Measurements from ENCODE around the gene ANKZF1.

Gene ANKZF1

DNA sequence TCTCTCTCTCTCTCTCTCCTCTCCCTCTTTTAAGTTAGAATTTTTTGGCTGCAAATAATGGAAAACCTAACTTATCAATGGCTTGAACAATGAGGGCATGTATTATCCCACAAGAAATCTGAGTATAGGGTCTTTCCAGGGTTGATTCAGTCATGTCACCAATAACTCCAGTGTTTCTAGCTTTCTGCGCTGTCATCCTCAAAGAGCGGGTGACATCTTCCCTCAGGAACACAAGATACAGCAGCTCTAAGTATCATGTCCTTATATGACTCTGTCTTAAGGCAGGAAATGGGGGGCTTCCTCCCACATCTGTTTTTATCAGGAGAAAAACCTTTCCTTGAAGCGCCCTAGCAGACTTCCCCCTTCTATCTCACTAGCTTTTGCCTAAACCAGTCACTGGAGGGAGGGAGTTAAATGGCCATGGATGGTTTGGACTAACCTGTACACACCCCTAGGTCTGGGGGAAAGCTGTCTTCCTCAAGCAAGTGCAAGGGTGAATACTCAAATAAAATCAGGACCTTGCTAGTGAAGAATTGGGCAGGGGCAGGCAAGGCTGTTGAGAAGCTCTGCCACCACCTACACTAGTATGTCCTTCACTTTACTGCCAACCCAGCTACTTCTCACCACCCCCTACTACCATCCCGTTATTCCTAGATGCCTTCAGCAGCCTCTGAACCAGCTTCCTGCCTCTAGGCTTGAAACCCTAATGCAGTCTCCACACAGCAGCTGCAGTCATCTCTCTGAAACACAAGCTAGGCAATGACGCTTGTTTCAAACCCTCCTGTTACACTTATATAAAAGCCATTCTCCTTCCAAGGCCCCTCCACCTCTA is 31.6 kb downstream of the ANKZF1 start:
- DNase-seq, result no peak

GRCh38 chr2:219266232-219266631 is 36.6 kb downstream of the ANKZF1 start:
- DNase-seq, result no peak

DNA sequence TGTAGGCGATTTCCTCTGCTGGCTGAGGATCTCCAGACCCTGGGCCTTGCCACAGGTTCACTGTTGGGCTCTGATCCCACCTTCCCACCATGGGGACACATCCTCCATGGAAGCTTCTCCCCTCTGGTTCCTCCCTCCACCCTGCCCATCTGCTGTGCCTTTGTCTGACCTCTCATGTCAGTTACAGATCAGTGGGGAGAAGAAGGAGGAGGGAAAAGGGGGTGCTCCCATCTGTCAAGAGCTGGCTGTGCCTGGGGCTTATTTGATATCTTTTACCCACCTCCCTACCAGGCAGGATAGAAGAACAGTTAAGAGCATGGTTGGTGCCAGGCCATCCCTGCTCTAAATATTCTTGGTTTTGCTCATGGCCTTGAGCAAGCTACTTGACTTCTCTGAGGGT is 37.3 kb downstream of the ANKZF1 start:
- DNase-seq, result no peak

DNA sequence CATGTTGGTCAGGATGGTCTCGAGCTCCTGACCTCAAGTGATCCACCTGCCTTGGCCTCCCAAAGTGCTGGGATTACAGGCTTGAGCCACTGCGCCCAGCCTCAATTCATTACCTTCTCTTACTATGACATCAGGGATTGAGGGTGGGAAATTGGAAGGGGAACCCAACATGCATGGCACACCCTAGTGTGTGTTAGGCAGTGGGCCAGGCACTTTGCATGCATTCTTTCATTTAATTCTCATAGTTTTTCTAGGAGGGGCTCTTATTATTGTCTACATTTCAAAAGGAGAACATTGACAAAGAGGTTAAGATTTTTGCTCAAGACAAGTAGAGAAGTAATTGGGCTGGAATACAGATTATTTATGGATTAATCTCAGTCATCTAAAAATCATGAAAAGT is 38.7 kb downstream of the ANKZF1 start:
- DNase-seq, result no peak

- no peak for DNase-seq
Observed at GRCh38 chr2:219269362-219270054, 39.9 kb downstream of the ANKZF1 start.

- DNase-seq, result no peak
Observed at GRCh38 chr2:219270055-219270372, 40.4 kb downstream of the ANKZF1 start.

GRCh38 chr2:219271021-219271420 is 41.4 kb downstream of the ANKZF1 start:
- DNase-seq, result no peak

- no peak for DNase-seq
Observed at GRCh38 chr2:219272356-219272755, 42.8 kb downstream of the ANKZF1 start.

DNA sequence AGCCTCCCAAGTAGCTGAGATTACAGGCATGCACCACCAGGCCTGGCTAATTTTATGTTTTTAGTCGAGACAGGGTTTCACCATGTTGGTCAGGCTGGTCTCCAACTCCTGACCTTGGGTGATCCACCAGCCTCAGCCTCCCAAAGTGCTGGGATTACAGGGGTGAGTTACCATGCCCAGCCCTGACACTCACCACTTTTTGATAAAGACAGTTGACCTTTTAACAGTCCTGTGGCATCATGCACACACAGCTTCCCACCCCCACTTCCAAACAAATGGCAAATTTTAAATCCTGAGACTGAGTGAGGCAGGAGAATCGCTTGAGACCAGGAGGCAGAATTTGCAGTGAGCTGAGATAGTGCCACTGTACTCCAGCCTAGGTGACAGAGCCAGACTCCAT is 43.4 kb downstream of the ANKZF1 start:
- DNase-seq, result no peak

- no peak for DNase-seq
Observed at GRCh38 chr2:219273937-219274336, 44.3 kb downstream of the ANKZF1 start.

DNA sequence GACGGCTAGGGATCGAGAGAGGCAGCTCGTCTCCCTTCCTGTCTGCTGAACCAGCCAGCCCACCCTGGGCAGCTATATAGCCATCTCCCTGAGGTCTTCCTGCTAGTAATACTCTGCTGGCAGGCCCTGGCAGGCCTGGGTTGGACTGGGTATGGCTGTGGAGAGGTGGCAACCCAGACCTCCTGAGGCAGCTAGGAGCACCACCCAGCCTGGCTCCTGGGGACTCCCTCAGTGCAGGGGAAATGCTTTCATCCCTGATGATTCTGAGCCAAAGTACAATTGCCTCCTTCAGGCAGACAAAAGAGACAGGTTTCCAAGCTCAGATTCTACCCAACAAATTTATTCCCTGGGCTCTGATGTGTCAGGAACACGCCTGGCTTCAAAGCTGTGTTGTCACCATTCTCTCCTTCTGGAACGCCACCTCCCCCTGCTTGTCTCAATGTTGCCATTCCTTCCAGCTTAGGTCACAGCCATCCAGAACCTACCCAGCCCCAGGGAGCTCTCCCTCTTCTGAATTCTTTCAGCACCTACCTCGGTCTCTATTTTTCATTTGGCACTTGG is 44.8 kb downstream of the ANKZF1 start:
- DNase-seq, result no peak

- DNase-seq, result peak; percentile 39 to 84 (median 64)
Observed at GRCh38 chr2:219277703-219278654, 48.4 kb downstream of the ANKZF1 start.

DNA sequence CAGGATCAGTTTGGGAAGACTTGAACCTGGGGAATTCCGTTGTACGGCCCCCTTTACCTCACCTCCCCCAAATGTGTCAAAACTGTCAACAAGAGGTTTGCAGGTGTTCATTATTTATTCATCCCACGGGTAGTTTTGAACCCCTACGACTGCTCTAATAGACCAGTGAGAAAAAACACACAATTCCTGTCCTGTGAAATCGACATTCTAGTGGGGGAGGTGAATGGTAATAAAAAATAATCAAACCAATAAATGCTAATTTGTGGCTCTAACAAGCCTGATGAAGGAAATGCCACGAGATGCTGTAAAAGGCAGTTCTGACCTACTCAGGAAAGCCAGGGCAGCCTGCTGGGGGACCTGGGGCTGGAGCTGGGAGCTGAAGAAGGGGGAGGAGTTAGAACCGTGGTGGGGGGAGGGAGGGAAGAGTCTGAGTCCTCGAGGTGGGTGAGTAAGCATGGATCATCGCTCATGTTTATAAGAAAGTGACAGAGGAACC is 49.1 kb downstream of the ANKZF1 start:
- no peak for DNase-seq

GRCh38 chr2:219279151-219279915 is 49.7 kb downstream of the ANKZF1 start, which contains the start of gene DNAJB2:
Gene DNAJB2, plus strand, starts transcription at chr2:219279366. Its CDS starts 468 bp downstream, at chr2:219279834.
- DNase-seq, result peak; percentile 95 to 98 (median 98)

DNA sequence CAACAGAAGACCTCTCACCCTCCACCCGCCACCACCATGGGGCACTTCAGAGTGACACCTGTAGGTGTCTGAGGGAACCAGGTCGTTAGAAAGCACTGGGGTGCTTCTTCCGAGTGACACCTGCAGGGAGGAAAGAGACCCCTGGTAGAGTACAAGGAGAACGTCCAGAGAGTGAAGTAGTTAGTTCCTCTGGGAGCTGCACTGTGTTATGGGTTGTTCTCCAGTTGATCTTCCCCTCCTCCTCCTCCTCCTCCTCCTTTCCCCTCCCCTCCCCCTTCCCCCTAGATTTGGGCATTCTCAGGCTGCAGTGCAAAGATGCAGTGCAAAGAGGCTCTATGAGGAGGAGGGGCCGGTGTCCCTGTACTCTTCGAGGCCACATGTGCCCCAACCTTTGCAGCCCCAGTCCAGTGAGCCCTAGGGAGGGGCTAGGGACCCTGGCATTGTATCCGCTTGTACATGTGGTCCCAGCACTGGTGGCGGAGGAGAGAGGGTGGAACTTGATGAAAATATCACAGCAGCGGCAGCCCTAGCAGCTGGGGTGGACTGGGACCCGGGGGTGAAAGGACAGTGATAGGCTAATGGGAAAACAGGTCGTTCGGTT is 50.4 kb downstream of the ANKZF1 start:
- DNase-seq, result peak in 1 of 6 experiments; percentile 24

DNA sequence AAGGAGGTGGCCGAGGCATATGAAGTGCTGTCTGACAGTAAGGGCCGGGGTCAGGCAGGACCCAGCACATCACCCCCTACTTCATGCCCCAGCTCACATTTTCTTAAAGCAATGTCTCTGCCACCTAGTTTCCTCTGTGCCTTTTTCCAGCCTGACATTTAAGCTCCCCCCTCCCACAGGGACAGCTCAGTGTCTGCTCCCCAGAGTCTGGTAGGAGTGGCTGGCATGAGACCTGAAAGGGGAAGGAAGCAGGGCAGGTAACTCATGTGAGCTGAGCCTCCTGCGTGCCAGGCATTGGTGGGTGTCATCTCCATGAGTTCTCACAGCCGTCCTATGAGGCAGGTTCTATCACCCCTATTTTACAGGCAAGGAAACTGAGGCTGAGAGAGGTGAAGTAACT is 51.0 kb downstream of the ANKZF1 start:
- DNase-seq, result peak in 1 of 6 experiments; percentile 11

DNA sequence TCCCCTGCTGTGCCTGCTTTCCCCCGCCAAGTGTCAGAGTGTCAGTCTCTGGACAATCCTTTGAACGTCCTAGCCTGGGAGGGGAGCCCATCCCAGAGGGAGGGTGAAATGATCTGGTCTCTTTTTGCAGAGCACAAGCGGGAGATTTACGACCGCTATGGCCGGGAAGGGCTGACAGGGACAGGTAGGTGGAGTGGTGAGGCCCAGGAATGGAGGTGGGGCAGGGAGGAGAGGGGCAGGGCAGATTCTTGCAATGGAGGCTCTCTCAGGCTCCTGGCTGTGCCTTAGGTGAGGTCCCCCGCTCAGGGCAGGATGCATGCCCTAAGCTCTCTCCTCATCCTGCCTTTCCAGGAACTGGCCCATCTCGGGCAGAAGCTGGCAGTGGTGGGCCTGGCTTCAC is 52.0 kb downstream of the ANKZF1 start:
- no peak for DNase-seq

- DNase-seq, result no peak
Observed at GRCh38 chr2:219282375-219282774, 52.8 kb downstream of the ANKZF1 start.

GRCh38 chr2:219282943-219283581 is 53.5 kb downstream of the ANKZF1 start:
- no peak for DNase-seq

DNA sequence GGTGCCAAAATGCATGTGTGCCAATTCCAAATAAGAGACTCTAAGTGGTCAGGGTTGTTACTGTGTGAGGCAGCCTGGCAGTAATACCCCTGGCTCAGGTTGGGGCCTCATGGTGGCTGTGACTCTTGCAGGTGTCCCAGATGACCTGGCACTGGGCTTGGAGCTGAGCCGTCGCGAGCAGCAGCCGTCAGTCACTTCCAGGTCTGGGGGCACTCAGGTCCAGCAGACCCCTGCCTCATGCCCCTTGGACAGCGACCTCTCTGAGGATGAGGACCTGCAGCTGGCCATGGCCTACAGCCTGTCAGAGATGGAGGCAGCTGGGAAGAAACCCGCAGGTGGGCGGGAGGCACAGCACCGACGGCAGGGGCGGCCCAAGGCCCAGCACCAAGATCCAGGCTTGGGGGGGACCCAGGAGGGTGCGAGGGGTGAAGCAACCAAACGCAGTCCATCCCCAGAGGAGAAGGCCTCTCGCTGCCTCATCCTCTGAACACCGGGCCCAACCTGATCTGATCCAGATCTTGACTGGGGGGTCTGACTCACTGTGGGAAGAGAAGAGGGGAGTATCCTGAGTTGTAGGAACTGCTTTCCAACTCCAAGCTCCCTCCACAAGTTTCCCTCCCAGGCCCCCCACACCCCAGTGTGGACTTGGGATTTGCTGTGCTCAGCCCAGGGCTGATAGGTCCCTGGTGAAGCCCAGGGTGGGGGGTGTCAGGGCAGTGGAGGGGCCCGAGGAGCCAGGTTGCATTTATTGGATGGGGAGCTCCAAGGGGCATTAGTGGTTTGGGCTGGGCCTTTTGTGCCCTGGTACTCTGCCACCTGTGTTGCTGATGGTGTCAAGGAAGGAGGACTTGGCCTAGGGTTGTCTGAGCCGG is 55.1 kb downstream of the ANKZF1 start:
- DNase-seq, result no peak
